GM19452 (cell line): ENCODE data around the gene TYMP.

Experiments used
- ATAC-seq: cut with Tn5 transposase; IDR thresholded peaks from one replicate; pipeline ENCODE4 v1.9.1; 2021; ENCODE audit not compliant: unreplicated experiment

The TYMP gene

GRCh38 chr22:50485221-50486131 lies 44.3 kb downstream of the TYMP start:
- ATAC-seq, result no peak

DNA sequence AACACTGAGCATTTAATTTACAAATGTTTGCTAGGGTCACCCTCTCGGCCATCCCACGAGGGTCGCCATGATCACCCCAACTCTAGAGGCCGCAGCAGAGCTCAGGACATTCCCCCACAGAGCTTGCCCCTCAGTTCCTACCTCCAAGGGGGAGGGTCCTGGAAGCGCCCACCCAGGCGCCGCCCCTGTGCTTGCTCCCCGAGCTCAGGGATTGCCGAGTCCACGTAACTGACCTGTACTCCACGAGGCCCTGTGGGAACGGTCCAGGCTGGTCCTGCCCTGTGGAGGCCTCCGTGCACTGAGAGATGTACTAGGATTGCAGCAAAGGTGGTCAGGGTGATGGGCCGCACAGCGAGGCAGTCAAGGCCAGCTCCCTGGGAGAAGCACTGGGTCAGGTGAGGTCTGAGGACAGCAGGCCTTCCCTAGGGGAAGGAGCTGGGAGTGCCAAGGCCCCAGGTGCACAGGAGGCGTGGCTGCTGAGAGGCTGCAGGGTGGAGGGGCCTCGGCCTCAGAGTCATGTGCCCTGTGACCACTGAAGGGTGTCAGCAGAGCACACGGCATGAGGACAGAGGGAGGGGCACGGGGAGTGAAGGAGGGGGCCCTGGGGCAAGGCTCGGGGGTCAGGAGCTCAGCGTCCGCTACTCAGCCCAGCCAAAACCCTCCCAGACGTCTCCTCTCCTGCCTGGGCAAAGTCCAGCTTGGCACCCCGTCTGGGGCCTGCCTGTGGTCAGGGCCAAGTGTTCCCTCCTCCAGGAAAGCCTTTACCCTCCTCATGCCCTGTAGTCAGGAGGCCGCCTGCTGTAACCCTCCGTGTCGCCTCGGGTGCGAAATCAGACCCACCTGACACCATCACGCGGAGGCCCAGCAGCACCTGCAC lies 45.6 kb downstream of the TYMP start:
- no peak for ATAC-seq

- no peak for ATAC-seq
These were observed 46.3 kb downstream of the TYMP start for GRCh38 chr22:50483556-50483955.

DNA sequence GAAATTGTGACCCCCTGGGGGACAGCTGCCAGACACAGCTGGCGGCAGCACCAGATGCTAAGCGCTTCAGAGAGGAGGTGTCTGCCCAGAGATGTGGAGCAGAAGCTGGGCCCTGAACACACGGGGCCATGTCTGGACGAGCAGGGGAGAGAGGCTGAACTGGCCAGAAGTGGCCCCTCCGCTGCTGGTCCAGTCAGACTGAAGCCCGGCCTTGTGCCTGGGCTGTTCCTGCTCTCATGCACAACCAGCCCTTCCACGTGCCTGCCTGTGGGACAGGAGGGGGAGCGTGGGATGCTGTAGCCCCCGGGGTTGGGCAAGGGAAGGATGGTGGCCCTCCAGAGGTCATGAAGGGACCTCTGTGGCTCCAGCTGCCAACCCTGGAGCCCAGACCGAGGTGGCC lies 46.7 kb downstream of the TYMP start:
- no peak for ATAC-seq

GRCh38 chr22:50482107-50483074 lies 47.4 kb downstream of the TYMP start:
- ATAC-seq, result no peak

- ATAC-seq, result no peak
These were observed 48.2 kb downstream of the TYMP start, which contains the start of gene ADM2 for GRCh38 chr22:50481440-50482106. TSS of gene ADM2 (plus strand) at chr22:50481543. CDS start at chr22:50481848, 305 bp downstream.

GRCh38 chr22:50481045-50481439 lies 48.8 kb downstream of the TYMP start:
- ATAC-seq, result no peak

- no peak for ATAC-seq
These were observed 50.1 kb downstream of the TYMP start for GRCh38 chr22:50479721-50480120.

DNA sequence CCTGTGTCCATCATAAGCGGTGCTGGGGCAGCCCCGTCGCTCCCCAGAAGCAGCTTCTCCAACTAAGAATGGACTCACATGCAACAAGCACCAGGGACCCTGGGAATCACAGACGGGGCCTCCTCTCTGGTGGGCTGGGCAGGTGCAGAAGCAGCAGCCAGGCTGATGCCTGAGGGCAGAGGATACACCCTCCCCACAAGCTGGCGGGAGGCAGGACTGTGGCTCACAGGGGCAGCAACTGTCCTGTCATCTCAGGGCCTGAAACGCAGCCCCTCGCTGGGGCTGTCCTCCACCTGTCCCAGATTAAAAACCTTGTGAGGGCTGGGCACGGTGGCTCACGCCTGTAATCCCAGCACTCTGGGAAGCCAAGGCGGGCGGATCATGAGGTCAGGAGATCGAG lies 51.9 kb downstream of the TYMP start:
- ATAC-seq, result no peak

GRCh38 chr22:50476868-50477267 lies 52.9 kb downstream of the TYMP start:
- no peak for ATAC-seq
